Cardiac muscle cell (in vitro differentiated cells and primary cell): ENCODE data around the gene DAPK3. TPM values are rescaled to one million over a fixed set of nuclear protein-coding genes. Genes with fewer than 3 reads are reported as not detected.

Experiments used
- DNase-seq, 2 donors: peaks; one replicate each; pipeline versions ENCODE4 v3.0.0 to v3.0.0-alpha.2; 2010 to 2017; ENCODE audit warnings: low read depth in 1 of 2, low spot score in 1 of 2
- H3K27ac ChIP-seq: fragments of 200-600 bp; sonication (generic); 2 replicates; pipeline ENCODE4 v1.5.1; 2016
- H3K27me3 ChIP-seq: fragments of 200-600 bp; sonication (generic); 2 replicates; pipeline ENCODE4 v1.6.0; 2016; ENCODE audit warnings: control low read depth
- H3K36me3 ChIP-seq: fragments of 200-600 bp; sonication (generic); 2 replicates; pipeline ENCODE4 v1.5.1; 2016; ENCODE audit warnings: control low read depth
- H3K4me1 ChIP-seq: fragments of 200-600 bp; sonication (generic); 2 replicates; pipeline ENCODE4 v1.8.1; 2017; ENCODE audit warnings: low read depth, mild to moderate bottlenecking, mixed run types
- H3K4me3 ChIP-seq: fragments of 200-600 bp; sonication (generic); 2 replicates; pipeline ENCODE4 v1.5.1; 2016; ENCODE audit warnings: mild to moderate bottlenecking
- H3K9me3 ChIP-seq: fragments of 200-600 bp; sonication (generic); 2 replicates; pipeline ENCODE4 v1.5.1; 2017; ENCODE audit warnings: low read depth, mild to moderate bottlenecking, control low read depth
- polyA plus RNA-seq: library from polyadenylated mRNA; unstranded; fragments of >200 nt; fragmentation: Nextera tagmentation; extraction: Ambion mirVana; gene quantifications from 2 replicates; pipeline ENCODE4 v1.2.1, GENCODE V29; 2016
- total RNA-seq: library from RNA; depleted of rRNA; stranded (reverse); fragments of >200 nt; gene quantifications from 2 replicates; pipeline ENCODE4 v1.2.3, GENCODE V29; 2016
- TF ChIP-seq, protein P1 (sequence below): IDR thresholded peaks from 2 replicates; pipeline ENCODE4 v1.5.1; 2012; ENCODE audit warnings: low read depth, mild to moderate bottlenecking, low read length

Gene DAPK3
- total RNA-seq (133 and 157 TPM in 2 replicates), polyA plus RNA-seq (72.1 and 90.2 TPM in 2 replicates)

DNA sequence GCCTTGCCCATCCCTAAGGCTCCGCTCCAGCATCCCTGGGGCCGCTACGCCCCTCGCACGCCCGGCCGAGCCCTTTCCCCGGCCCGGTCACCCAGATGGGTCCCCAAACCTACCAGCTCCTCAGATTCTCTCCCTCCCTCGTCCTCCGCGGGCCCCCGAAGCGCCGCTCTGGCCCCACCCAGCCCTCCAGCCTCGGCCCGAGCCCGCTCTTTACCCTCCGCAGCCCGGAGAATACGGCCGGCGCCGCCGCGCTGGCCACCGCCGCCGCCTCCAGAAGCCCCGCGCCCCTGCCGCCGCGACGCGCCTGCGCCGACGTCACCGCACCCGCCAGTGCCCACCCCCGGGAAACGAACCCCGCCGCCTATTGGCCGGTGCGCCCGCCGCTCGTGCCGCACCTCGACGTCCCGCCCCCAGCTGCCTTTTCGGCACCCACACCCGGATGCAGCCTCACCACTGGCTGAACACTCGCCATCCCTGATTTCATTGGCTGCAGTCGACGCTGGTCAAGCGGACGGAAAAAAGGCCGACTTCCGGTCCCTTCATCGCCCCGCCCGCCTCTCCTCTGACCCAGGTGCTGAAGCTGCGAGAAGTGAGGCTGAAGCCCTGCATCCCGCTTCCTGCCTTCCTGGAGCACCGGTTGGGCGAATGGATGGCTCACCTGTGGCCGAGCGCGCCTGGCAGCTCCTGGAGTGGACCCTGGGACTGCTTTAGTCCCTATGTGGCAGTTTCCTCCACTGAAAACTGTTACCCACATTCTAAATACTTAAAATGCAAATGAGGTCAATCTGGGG is at the start of gene DAPK3:
Gene DAPK3 (minus strand): TSS at position 292 of the 791 bp plus-strand sequence. CDS start 1,364 bp downstream, outside the sequence.
- no peaks in the 10 kb centered on the region for H3K27me3 ChIP-seq
- H3K27ac ChIP-seq: peak within 1 kb of the TSS; percentile 99
- TF ChIP-seq, protein P1, sequence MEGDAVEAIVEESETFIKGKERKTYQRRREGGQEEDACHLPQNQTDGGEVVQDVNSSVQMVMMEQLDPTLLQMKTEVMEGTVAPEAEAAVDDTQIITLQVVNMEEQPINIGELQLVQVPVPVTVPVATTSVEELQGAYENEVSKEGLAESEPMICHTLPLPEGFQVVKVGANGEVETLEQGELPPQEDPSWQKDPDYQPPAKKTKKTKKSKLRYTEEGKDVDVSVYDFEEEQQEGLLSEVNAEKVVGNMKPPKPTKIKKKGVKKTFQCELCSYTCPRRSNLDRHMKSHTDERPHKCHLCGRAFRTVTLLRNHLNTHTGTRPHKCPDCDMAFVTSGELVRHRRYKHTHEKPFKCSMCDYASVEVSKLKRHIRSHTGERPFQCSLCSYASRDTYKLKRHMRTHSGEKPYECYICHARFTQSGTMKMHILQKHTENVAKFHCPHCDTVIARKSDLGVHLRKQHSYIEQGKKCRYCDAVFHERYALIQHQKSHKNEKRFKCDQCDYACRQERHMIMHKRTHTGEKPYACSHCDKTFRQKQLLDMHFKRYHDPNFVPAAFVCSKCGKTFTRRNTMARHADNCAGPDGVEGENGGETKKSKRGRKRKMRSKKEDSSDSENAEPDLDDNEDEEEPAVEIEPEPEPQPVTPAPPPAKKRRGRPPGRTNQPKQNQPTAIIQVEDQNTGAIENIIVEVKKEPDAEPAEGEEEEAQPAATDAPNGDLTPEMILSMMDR: no peak
- peak within 1 kb of the TSS; percentile 89 for H3K4me3 ChIP-seq
- H3K36me3 ChIP-seq: peaks cover 36% of the 10 kb centered on the region
- no peaks in the 10 kb centered on the region for H3K9me3 ChIP-seq
- peaks cover 23% of the 10 kb centered on the region for H3K4me1 ChIP-seq
- peak; percentile 98 to 99 for DNase-seq

GRCh38 chr19:4019578-4019977 is 48.7 kb upstream of the DAPK3 start:
- H3K9me3 ChIP-seq: no peaks in the 10 kb centered on the region
- no peaks in the 10 kb centered on the region for H3K27me3 ChIP-seq
- no peak for DNase-seq
- no peaks in the 10 kb centered on the region for H3K4me1 ChIP-seq
- H3K4me3 ChIP-seq: no peak overlapping the region
- H3K36me3 ChIP-seq: peaks cover 2% of the 10 kb centered on the region
- H3K27ac ChIP-seq: no peak overlapping the region
- TF ChIP-seq, protein P1: no peak

- Histone ChIP-seq H3K4me3 (no peak overlapping the region), H3K36me3 (peaks cover 7% of the 10 kb centered on the region), H3K27ac (no peak overlapping the region), H3K4me1 (no peaks in the 10 kb centered on the region), H3K9me3 (no peaks in the 10 kb centered on the region), H3K27me3 (no peaks in the 10 kb centered on the region)
- TF ChIP-seq, protein P1: no peak
- DNase-seq: no peak
Observed at GRCh38 chr19:4018775-4019504, 48.0 kb upstream of the DAPK3 start.

- no peak for DNase-seq
- H3K9me3 ChIP-seq: no peaks in the 10 kb centered on the region
- H3K4me3 ChIP-seq: no peak overlapping the region
- peaks cover 15% of the 10 kb centered on the region for H3K36me3 ChIP-seq
- no peaks in the 10 kb centered on the region for H3K4me1 ChIP-seq
- TF ChIP-seq, protein P1: no peak
- H3K27ac ChIP-seq: no peak overlapping the region
- H3K27me3 ChIP-seq: no peaks in the 10 kb centered on the region
Observed at GRCh38 chr19:4018140-4018613, 47.3 kb upstream of the DAPK3 start.

- H3K9me3 ChIP-seq: no peaks in the 10 kb centered on the region
- H3K27ac ChIP-seq: no peak overlapping the region
- H3K4me3 ChIP-seq: no peak overlapping the region
- peaks cover 18% of the 10 kb centered on the region for H3K36me3 ChIP-seq
- H3K27me3 ChIP-seq: no peaks in the 10 kb centered on the region
- no peaks in the 10 kb centered on the region for H3K4me1 ChIP-seq
- TF ChIP-seq, protein P1: no peak
- no peak for DNase-seq
Observed at GRCh38 chr19:4016903-4017638, 46.2 kb upstream of the DAPK3 start.
